Measurements from ENCODE around the gene ANXA4. TPM values are rescaled to one million over a fixed set of nuclear protein-coding genes. Genes with fewer than 3 reads are reported as not detected.

ANXA4 gene
- total and polyA plus RNA-seq, 2 experiments from 2014 or later, result 6.7 to 11.5 TPM

DNA sequence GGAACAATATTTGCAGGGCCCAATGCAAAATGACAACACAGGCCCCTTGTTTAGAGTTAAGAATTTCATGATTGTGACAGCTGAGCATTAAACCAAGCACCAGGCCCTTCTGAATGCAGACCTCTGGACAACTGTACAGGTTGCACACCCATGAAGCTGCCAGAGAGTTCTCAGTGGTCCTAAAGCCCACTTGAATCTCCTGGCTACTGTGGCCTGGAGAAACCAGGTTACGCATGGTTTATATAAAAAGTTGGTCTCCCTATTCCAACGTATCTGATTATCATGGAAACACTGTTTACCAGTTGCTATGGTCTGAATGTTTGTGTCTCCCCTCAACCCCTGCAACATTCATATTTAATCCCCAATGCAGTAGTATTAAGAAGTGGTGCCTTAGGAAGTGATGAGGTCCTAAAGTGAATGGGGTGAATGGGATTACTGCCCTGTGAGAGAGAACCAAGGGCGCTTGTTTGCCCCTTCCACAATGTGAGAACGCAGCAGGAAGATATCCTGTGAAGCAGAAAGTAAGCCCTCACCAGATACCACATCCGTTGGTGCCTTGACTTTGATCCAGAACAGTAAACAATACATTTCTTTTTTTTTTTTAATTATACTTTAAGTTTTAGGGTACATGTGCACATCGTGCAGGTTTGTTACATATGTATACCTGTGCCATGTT, 48.0 kb upstream of the ANXA4 start:
- no peaks in the 10 kb centered on the region for H3K79me2 ChIP-seq (replicated peaks; ENCODE audit: insufficient read depth)
- peaks cover 2% of the 10 kb centered on the region for H3K27me3 Mint-ChIP-seq (ENCODE audit: insufficient read depth, low read depth, poor library complexity)
- H3F3A ChIP-seq (replicated peaks; ENCODE audit: low read depth), result no peaks in the 10 kb centered on the region
- H3K9me2 ChIP-seq (ENCODE audit: insufficient read depth), result no peaks in the 10 kb centered on the region
- H4K20me1 ChIP-seq (replicated peaks; ENCODE audit: insufficient read depth), result no peaks in the 10 kb centered on the region
- H3K36me3 Mint-ChIP-seq (ENCODE audit: low read depth), result no peaks in the 10 kb centered on the region
- no peak overlapping the region; the same call in 1 of the 2 replicates for H2AFZ ChIP-seq
- H3K36me3 ChIP-seq (ENCODE audit: insufficient read depth), result no peaks in the 10 kb centered on the region
- H3K27me3 ChIP-seq (ENCODE audit: insufficient read depth), result no peaks in the 10 kb centered on the region
- no peak for ATAC-seq
- no peak overlapping the region for H3K4me3 Mint-ChIP-seq
- H3K27ac Mint-ChIP-seq, result no peak overlapping the region
- peaks cover 9% of the 10 kb centered on the region for H3K4me1 Mint-ChIP-seq
- H3K4me3 ChIP-seq, result no peak overlapping the region
- H3K9me3 Mint-ChIP-seq, result no peaks in the 10 kb centered on the region; the same call in 2 of the 3 replicates
- no peak for DNase-seq (ENCODE audit: low spot score)
- H3K27ac ChIP-seq (ENCODE audit: low read depth), result no peak overlapping the region
- no peak overlapping the region for H3K4me2 ChIP-seq
- H3K4me1 ChIP-seq (ENCODE audit: insufficient read depth), result no peaks in the 10 kb centered on the region
- TF ChIP-seq CTCF (conservative IDR thresholded peaks at IDR 0.05; ENCODE audit: low read depth in 2 of 2), result no peak
- no peak for TF ChIP-seq POLR2AphosphoS5 (IDR thresholded peaks at IDR 0.05; ENCODE audit: low read depth)
- TF ChIP-seq EZH2 (IDR thresholded peaks at IDR 0.05; ENCODE audit: low read depth, unreplicated experiment), result no peak
- TF ChIP-seq, protein P1, sequence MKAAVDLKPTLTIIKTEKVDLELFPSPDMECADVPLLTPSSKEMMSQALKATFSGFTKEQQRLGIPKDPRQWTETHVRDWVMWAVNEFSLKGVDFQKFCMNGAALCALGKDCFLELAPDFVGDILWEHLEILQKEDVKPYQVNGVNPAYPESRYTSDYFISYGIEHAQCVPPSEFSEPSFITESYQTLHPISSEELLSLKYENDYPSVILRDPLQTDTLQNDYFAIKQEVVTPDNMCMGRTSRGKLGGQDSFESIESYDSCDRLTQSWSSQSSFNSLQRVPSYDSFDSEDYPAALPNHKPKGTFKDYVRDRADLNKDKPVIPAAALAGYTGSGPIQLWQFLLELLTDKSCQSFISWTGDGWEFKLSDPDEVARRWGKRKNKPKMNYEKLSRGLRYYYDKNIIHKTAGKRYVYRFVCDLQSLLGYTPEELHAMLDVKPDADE (IDR thresholded peaks at IDR 0.05), result no peak
- TF ChIP-seq, protein P2, sequence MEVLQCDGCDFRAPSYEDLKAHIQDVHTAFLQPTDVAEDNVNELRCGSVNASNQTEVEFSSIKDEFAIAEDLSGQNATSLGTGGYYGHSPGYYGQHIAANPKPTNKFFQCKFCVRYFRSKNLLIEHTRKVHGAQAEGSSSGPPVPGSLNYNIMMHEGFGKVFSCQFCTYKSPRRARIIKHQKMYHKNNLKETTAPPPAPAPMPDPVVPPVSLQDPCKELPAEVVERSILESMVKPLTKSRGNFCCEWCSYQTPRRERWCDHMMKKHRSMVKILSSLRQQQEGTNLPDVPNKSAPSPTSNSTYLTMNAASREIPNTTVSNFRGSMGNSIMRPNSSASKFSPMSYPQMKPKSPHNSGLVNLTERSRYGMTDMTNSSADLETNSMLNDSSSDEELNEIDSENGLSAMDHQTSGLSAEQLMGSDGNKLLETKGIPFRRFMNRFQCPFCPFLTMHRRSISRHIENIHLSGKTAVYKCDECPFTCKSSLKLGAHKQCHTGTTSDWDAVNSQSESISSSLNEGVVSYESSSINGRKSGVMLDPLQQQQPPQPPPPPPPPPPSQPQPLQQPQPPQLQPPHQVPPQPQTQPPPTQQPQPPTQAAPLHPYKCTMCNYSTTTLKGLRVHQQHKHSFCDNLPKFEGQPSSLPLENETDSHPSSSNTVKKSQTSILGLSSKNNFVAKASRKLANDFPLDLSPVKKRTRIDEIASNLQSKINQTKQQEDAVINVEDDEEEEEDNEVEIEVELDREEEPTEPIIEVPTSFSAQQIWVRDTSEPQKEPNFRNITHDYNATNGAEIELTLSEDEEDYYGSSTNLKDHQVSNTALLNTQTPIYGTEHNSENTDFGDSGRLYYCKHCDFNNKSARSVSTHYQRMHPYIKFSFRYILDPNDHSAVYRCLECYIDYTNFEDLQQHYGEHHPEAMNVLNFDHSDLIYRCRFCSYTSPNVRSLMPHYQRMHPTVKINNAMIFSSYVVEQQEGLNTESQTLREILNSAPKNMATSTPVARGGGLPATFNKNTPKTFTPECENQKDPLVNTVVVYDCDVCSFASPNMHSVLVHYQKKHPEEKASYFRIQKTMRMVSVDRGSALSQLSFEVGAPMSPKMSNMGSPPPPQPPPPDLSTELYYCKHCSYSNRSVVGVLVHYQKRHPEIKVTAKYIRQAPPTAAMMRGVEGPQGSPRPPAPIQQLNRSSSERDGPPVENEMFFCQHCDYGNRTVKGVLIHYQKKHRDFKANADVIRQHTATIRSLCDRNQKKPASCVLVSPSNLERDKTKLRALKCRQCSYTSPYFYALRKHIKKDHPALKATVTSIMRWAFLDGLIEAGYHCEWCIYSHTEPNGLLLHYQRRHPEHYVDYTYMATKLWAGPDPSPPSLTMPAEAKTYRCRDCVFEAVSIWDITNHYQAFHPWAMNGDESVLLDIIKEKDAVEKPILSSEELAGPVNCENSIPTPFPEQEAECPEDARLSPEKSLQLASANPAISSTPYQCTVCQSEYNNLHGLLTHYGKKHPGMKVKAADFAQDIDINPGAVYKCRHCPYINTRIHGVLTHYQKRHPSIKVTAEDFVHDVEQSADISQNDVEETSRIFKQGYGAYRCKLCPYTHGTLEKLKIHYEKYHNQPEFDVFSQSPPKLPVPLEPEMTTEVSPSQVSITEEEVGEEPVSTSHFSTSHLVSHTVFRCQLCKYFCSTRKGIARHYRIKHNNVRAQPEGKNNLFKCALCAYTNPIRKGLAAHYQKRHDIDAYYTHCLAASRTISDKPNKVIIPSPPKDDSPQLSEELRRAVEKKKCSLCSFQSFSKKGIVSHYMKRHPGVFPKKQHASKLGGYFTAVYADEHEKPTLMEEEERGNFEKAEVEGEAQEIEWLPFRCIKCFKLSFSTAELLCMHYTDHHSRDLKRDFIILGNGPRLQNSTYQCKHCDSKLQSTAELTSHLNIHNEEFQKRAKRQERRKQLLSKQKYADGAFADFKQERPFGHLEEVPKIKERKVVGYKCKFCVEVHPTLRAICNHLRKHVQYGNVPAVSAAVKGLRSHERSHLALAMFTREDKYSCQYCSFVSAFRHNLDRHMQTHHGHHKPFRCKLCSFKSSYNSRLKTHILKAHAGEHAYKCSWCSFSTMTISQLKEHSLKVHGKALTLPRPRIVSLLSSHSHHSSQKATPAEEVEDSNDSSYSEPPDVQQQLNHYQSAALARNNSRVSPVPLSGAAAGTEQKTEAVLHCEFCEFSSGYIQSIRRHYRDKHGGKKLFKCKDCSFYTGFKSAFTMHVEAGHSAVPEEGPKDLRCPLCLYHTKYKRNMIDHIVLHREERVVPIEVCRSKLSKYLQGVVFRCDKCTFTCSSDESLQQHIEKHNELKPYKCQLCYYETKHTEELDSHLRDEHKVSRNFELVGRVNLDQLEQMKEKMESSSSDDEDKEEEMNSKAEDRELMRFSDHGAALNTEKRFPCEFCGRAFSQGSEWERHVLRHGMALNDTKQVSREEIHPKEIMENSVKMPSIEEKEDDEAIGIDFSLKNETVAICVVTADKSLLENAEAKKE (CRISPR knock-in tag; IDR thresholded peaks at IDR 0.05), result no peak
- no peak for TF ChIP-seq NANOG (IDR thresholded peaks at IDR 0.05; ENCODE audit: borderline replicate concordance)
- no peak for TF ChIP-seq REST (IDR thresholded peaks at IDR 0.05; ENCODE audit: unreplicated experiment)
- no peak for TF ChIP-seq ZNF114 (CRISPR knock-in tag; IDR thresholded peaks at IDR 0.05)
- no peak for TF ChIP-seq ZNF331 (CRISPR knock-in tag; IDR thresholded peaks at IDR 0.05; ENCODE audit: low read depth)
- no peak for TF ChIP-seq CREB1 (CRISPR knock-in tag; IDR thresholded peaks at IDR 0.05; ENCODE audit: low read depth)
- no peak for TF ChIP-seq EZH2phosphoT487 (IDR thresholded peaks at IDR 0.05; ENCODE audit: unreplicated experiment)
- TF ChIP-seq JUNB (IDR thresholded peaks at IDR 0.05; ENCODE audit: unreplicated experiment), result no peak
- no peak for TF ChIP-seq STAT1 (IDR thresholded peaks at IDR 0.05; ENCODE audit: unreplicated experiment)
